Suprapubic skin (tissue), 4 donors: Measurements from ENCODE around the gene PIGR. TPM values are rescaled to one million over a fixed set of nuclear protein-coding genes. Genes with fewer than 3 reads are reported as not detected.

ENCODE experiments used
- DNase-seq, 2 donors: peaks; one replicate each; pipeline ENCODE4 v3.0.0-alpha.2; 2019; ENCODE audit warnings: low spot score in 2 of 2
- H3K27ac ChIP-seq: fragments of 200-600 bp; sonication (generic); one replicate; pipeline ENCODE4 v1.5.1; 2019
- H3K27me3 ChIP-seq: fragments of 200-600 bp; sonication (generic); one replicate; pipeline ENCODE4 v1.5.1; 2019
- H3K36me3 ChIP-seq: fragments of 200-600 bp; sonication (generic); one replicate; pipeline ENCODE4 v1.5.1; 2019
- H3K4me1 ChIP-seq: fragments of 200-600 bp; sonication (generic); one replicate; pipeline ENCODE4 v1.5.1; 2019
- H3K4me3 ChIP-seq: fragments of 200-600 bp; sonication (generic); one replicate; pipeline ENCODE4 v1.5.1; 2019; ENCODE audit warnings: mild to moderate bottlenecking
- H3K9me3 ChIP-seq: fragments of 200-600 bp; sonication (generic); one replicate; pipeline ENCODE4 v1.5.1; 2019
- EP300 ChIP-seq: sonication (generic); formaldehyde crosslinking; IDR thresholded peaks from one replicate; pipeline ENCODE4 v1.6.1; 2017; ENCODE audit warnings: antibody characterized with exemption
- POLR2A ChIP-seq, 2 donors: fragments of 450-650 bp; IDR thresholded peaks; one replicate each; pipeline ENCODE4 v1.6.1; 2017; ENCODE audit warnings: antibody characterized with exemption in 2 of 2, mild to moderate bottlenecking in 2 of 2, moderate library complexity in 2 of 2
- POLR2AphosphoS5 ChIP-seq, 3 donors: sonication (generic); formaldehyde crosslinking; IDR thresholded peaks; one replicate each; pipeline ENCODE4 v1.6.1; 2017; ENCODE audit warnings: antibody characterized with exemption in 3 of 3
- WGBS: methylation state at CpG from one replicate; pipeline ENCODE4 v1.1.5; 2018; 5-methylcytosine and 5-hydroxymethylcytosine counted together
- total RNA-seq, 4 donors: library from RNA; depleted of rRNA; stranded (reverse); fragments of >200 nt; gene quantifications; one replicate each; pipeline ENCODE4 v1.1.0, GENCODE V29; 2016
- TF ChIP-seq, protein P1 (sequence below), 2 donors: fragments of 200-600 bp in 1 of 2; fragments of 450-650 bp in 1 of 2; sonication (generic) in 1 of 2; IDR thresholded peaks; one replicate each; pipeline ENCODE4 v1.5.1; 2016 to 2019; ENCODE audit warnings: antibody characterized with exemption in 2 of 2, mild to moderate bottlenecking in 1 of 2, moderate library complexity in 1 of 2

PIGR gene, protein sequence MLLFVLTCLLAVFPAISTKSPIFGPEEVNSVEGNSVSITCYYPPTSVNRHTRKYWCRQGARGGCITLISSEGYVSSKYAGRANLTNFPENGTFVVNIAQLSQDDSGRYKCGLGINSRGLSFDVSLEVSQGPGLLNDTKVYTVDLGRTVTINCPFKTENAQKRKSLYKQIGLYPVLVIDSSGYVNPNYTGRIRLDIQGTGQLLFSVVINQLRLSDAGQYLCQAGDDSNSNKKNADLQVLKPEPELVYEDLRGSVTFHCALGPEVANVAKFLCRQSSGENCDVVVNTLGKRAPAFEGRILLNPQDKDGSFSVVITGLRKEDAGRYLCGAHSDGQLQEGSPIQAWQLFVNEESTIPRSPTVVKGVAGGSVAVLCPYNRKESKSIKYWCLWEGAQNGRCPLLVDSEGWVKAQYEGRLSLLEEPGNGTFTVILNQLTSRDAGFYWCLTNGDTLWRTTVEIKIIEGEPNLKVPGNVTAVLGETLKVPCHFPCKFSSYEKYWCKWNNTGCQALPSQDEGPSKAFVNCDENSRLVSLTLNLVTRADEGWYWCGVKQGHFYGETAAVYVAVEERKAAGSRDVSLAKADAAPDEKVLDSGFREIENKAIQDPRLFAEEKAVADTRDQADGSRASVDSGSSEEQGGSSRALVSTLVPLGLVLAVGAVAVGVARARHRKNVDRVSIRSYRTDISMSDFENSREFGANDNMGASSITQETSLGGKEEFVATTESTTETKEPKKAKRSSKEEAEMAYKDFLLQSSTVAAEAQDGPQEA
- 1 to 10 TPM in 3 of 4 donors, under 1 TPM in 1; 0.49 to 6.4 (median 2.3) TPM for total RNA-seq

DNA sequence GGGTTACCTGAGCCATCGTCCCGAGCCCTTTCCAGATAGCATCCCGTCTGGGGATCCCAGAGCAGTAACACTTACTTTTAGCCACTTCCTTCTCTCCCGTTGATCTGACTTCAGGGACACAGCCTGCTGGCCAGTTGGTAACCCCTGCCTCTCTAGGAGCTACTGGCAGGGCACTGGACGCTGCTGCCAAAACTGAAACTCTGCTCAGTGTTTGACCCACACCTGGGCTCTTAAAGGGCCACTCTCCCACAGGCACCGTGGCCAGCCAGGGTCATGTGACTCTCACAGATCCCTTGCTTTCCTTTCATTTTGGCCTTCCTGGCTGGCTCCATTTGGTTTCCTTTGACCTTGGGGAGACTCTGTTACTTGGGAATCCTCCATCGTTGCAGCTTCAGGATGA lies at the start of gene PIGR:
TSS of gene PIGR (minus strand) at position 206 of the 400 bp plus-strand sequence. CDS start 5,935 bp downstream, outside the sequence.
- no peak for TF ChIP-seq POLR2AphosphoS5 (IDR thresholded peaks at IDR 0.05)
- TF ChIP-seq, protein P1, sequence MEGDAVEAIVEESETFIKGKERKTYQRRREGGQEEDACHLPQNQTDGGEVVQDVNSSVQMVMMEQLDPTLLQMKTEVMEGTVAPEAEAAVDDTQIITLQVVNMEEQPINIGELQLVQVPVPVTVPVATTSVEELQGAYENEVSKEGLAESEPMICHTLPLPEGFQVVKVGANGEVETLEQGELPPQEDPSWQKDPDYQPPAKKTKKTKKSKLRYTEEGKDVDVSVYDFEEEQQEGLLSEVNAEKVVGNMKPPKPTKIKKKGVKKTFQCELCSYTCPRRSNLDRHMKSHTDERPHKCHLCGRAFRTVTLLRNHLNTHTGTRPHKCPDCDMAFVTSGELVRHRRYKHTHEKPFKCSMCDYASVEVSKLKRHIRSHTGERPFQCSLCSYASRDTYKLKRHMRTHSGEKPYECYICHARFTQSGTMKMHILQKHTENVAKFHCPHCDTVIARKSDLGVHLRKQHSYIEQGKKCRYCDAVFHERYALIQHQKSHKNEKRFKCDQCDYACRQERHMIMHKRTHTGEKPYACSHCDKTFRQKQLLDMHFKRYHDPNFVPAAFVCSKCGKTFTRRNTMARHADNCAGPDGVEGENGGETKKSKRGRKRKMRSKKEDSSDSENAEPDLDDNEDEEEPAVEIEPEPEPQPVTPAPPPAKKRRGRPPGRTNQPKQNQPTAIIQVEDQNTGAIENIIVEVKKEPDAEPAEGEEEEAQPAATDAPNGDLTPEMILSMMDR (IDR thresholded peaks at IDR 0.05) = no peak
- no peak for TF ChIP-seq POLR2A (IDR thresholded peaks at IDR 0.05)
- TF ChIP-seq EP300 = no peak
- H3K27me3 ChIP-seq = peaks cover 15% of the 10 kb centered on the region
- DNase-seq = no peak
- no peak within 1 kb of the TSS for H3K27ac ChIP-seq
- H3K4me3 ChIP-seq = no peak within 1 kb of the TSS
- 83% methylated on average over 7 of the region's 7 CpGs for WGBS
- H3K9me3 ChIP-seq = no peaks in the 10 kb centered on the region
- H3K36me3 ChIP-seq = no peaks in the 10 kb centered on the region
- H3K4me1 ChIP-seq = no peaks in the 10 kb centered on the region

DNA sequence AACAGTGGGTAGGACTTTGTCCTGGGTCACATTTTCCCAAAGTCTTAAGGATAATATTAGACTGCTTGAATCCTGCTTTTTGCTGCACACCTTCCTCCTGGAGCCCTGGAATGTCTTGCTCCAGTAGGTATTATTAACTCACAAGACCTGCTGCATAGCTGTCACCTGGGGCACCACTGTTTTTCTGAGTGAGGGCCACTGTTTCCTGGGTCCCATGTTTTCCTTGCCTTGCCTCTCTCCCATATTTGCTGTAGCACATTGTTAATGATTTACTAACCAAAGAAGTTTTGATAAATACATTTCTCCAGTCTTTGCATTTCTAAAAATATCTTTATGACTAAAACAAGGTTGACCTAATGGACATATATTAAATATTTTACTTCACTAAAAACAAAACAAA lies 46.5 kb upstream of the PIGR start:
- H3K4me1 ChIP-seq = peaks cover 3% of the 10 kb centered on the region
- H3K27me3 ChIP-seq = peaks cover 3% of the 10 kb centered on the region
- H3K36me3 ChIP-seq = no peaks in the 10 kb centered on the region
- H3K9me3 ChIP-seq = no peaks in the 10 kb centered on the region
- H3K27ac ChIP-seq = no peak overlapping the region
- DNase-seq = no peak
- TF ChIP-seq POLR2A (IDR thresholded peaks at IDR 0.05) (no peak), EP300 (no peak), POLR2AphosphoS5 (IDR thresholded peaks at IDR 0.05) (no peak)
- TF ChIP-seq, protein P1 (IDR thresholded peaks at IDR 0.05) = no peak
- no peak overlapping the region for H3K4me3 ChIP-seq

DNA sequence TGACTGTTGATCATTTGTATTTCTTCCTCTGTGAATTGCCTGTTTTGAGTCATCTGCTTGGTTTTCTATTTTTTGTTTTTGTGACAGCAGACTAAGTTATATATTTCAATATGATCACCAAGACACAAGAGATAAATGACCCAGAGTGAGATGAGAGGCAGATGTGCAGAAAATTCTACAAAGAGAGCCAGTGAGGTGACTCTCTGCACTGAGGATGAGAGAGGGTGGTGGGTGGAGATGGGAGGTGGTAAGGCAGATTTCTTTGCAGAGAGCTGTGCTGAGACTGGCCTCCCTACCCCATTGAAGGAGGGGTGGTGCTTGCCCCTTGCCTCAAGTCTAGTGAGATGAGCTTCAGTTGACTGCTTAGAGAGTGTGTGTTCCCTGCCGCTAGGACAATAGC lies 41.6 kb upstream of the PIGR start:
- Histone ChIP-seq H3K27ac (no peak overlapping the region), H3K4me3 (no peak overlapping the region)

DNA sequence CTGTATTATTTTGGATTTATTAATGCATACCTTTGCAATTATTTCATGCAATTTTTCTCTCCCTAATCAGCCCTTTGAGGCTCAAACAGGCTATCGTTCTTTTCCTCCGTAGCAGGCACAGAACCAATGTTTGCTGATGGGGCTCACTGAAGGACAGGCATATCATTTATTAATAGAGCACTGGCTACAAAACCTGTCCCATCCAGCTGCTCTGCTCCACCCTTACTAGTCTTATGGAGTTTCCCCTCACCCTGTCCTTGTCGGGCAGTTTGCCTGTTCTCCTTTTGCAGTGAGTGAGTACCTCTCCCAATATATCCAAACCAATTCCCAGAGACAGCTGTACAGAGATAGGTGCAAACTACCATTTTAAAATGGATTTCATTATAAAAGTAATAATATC lies 40.6 kb upstream of the PIGR start:
- H3K27ac ChIP-seq = no peak overlapping the region
- 55% methylated on average over 3 of the region's 3 CpGs for WGBS
- H3K36me3 ChIP-seq = no peaks in the 10 kb centered on the region
- TF ChIP-seq EP300 (no peak), POLR2AphosphoS5 (IDR thresholded peaks at IDR 0.05) (no peak), POLR2A (IDR thresholded peaks at IDR 0.05) (no peak)
- TF ChIP-seq, protein P1 (IDR thresholded peaks at IDR 0.05) = no peak
- no peak for DNase-seq
- no peaks in the 10 kb centered on the region for H3K27me3 ChIP-seq
- no peaks in the 10 kb centered on the region for H3K4me1 ChIP-seq
- no peaks in the 10 kb centered on the region for H3K9me3 ChIP-seq
- no peak overlapping the region for H3K4me3 ChIP-seq

More for the DNA sequence above, 41.6 kb upstream of the PIGR start:
- H3K27me3 ChIP-seq = peaks cover 3% of the 10 kb centered on the region
- H3K36me3 ChIP-seq = no peaks in the 10 kb centered on the region
- no peak for TF ChIP-seq POLR2AphosphoS5 (IDR thresholded peaks at IDR 0.05)
- TF ChIP-seq, protein P1 (IDR thresholded peaks at IDR 0.05) = no peak
- TF ChIP-seq EP300 = no peak
- no peak for TF ChIP-seq POLR2A (IDR thresholded peaks at IDR 0.05)
- no peaks in the 10 kb centered on the region for H3K4me1 ChIP-seq
- H3K9me3 ChIP-seq = no peaks in the 10 kb centered on the region
- WGBS = 80% methylated on average over 1 of the region's 1 CpG
- DNase-seq = no peak

DNA sequence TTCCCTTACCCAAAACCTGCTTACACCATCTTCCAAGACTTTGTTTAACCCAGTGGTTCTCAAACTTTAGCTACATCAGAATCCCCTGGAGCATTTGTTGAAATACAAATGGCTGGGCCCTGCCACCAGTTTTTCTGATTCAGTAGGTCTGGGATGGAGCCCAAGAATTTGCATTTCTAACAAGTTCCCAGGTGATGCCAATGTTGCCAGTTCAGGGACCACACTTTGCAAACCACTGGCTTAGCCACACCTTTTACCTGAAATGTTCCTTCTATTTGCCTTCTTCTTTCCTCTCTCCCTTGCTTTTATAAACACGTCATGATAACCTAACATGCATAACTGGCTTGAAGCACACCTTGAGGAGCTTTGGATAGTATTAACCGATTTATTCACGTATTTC lies 40.1 kb upstream of the PIGR start:
- no peaks in the 10 kb centered on the region for H3K4me1 ChIP-seq

More for the DNA sequence above, 40.1 kb upstream of the PIGR start:
- Histone ChIP-seq H3K27ac (no peak overlapping the region), H3K4me3 (no peak overlapping the region), H3K36me3 (no peaks in the 10 kb centered on the region), H3K27me3 (no peaks in the 10 kb centered on the region), H3K9me3 (no peaks in the 10 kb centered on the region)
- no peak for DNase-seq
- WGBS = 65% methylated on average over 3 of the region's 3 CpGs
- no peak for TF ChIP-seq EP300
- TF ChIP-seq, protein P1 (IDR thresholded peaks at IDR 0.05) = no peak
- no peak for TF ChIP-seq POLR2A (IDR thresholded peaks at IDR 0.05)
- no peak for TF ChIP-seq POLR2AphosphoS5 (IDR thresholded peaks at IDR 0.05)
